ENCODE measurements around the gene NDUFC2.
A peak's percentile ranks its signal among the peaks of the same experiment; 100 is the strongest.
"Not testable (repeated sequence)": the region's sequence is repeated elsewhere in the genome, so short reads cannot be mapped to it uniquely, and the experiment has no call there.

Gene NDUFC2

GRCh38 chr11:78079232-78080083 lies at the start of gene NDUFC2:
NDUFC2 (minus strand) TSS chr11:78079862; CDS start chr11:78079744, 118 bp downstream.
- DNase-seq (ENCODE audit: low spot score) = peak; percentile 76

- no peak for DNase-seq (ENCODE audit: low spot score)
Observed at GRCh38 chr11:78127403-78127802, 47.7 kb upstream of the NDUFC2 start.

- DNase-seq (ENCODE audit: low spot score) = no peak
Observed at GRCh38 chr11:78112582-78113275, 33.1 kb upstream of the NDUFC2 start.

GRCh38 chr11:78111298-78111697 lies 31.6 kb upstream of the NDUFC2 start:
- no peak for DNase-seq (ENCODE audit: low spot score)

GRCh38 chr11:78110830-78111229 lies 31.2 kb upstream of the NDUFC2 start:
- no peak for DNase-seq (ENCODE audit: low spot score)

- DNase-seq (ENCODE audit: low spot score) = no peak
Observed at GRCh38 chr11:78110351-78110750, 30.7 kb upstream of the NDUFC2 start.

GRCh38 chr11:78109081-78110015 lies 29.7 kb upstream of the NDUFC2 start:
- DNase-seq (ENCODE audit: low spot score) = no peak

GRCh38 chr11:78100676-78101472 lies 21.2 kb upstream of the NDUFC2 start:
- no peak for DNase-seq (ENCODE audit: low spot score)

- no peak for DNase-seq (ENCODE audit: low spot score)
Observed at GRCh38 chr11:78100261-78100660, 20.6 kb upstream of the NDUFC2 start.

- DNase-seq (ENCODE audit: low spot score) = no peak
Observed at GRCh38 chr11:78099666-78100065, 20.0 kb upstream of the NDUFC2 start.

- no peak for DNase-seq (ENCODE audit: low spot score)
Observed at GRCh38 chr11:78097666-78098385, 18.2 kb upstream of the NDUFC2 start.

- DNase-seq (ENCODE audit: low spot score) = peak; percentile 58
Observed at GRCh38 chr11:78094250-78094649, 14.6 kb upstream of the NDUFC2 start.

- DNase-seq (ENCODE audit: low spot score) = not testable (repeated sequence)
Observed at GRCh38 chr11:78086521-78087074, 6.9 kb upstream of the NDUFC2 start.

- DNase-seq (ENCODE audit: low spot score) = no peak
Observed at GRCh38 chr11:78085972-78086371, 6.3 kb upstream of the NDUFC2 start.

GRCh38 chr11:78084506-78084905 lies 4.8 kb upstream of the NDUFC2 start:
- DNase-seq (ENCODE audit: low spot score) = not testable (repeated sequence)

- DNase-seq (ENCODE audit: low spot score) = no peak
Observed at GRCh38 chr11:78083021-78083420, 3.4 kb upstream of the NDUFC2 start.

- no peak for DNase-seq (ENCODE audit: low spot score)
Observed at GRCh38 chr11:78082146-78082545, 2.5 kb upstream of the NDUFC2 start.

- DNase-seq (ENCODE audit: low spot score) = no peak
Observed at GRCh38 chr11:78081583-78081982, 1.9 kb upstream of the NDUFC2 start.

- no peak for DNase-seq (ENCODE audit: low spot score)
Observed at GRCh38 chr11:78080818-78081495, 1.3 kb upstream of the NDUFC2 start.
